Loucy (cell line): ENCODE data around the gene RTN4RL2.

Source experiments
- EZH2phosphoT487 ChIP-seq: fragments of 200-600 bp; IDR thresholded peaks from 2 replicates; pipeline ENCODE4 v1.6.1; 2018; ENCODE audit warnings: antibody characterized with exemption, mild to moderate bottlenecking, moderate library complexity, borderline replicate concordance
- TF ChIP-seq, protein P1 (sequence below): fragments of 200-600 bp; sonication (generic); conservative IDR thresholded peaks from 2 replicates; pipeline ENCODE4 v1.5.1; 2014; ENCODE audit warnings: mild to moderate bottlenecking, antibody characterized with exemption, low read length

DNA sequence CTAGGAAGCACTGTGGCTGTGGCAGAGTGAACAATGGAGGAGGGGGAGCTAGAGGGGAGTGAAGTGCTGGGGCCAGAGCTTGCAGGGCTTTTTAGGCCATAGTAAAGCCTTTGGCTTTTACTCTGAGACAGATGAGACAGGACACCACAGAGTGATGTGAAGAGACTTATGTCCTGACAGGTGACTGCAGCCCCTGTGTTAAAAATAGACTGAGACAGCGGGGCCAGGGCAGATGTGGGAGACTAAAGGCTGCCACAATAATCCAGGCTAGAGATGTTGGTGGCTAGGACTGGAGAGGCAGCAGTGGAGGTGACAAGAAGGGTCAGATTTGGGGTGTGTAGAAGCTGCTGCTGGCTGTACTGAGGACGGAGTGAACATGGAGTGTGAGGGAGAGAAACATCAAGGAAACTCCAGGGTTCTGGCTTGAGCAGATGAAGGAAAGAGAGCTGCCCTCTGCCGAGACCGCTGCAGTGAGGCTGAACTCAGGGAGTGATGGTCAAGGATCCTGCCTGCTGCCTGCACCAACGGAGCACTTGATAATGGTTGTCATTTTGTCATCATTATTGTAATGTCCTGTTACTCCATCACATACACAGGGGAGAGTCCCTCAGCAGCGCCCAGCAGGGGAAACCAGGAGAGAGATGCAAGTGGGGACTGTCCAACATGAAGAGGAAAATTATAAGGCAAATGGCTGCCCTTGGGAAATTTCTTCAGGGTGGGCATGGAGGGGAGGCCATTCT lies 27.8 kb downstream of the RTN4RL2 start:
- TF ChIP-seq, protein P1, sequence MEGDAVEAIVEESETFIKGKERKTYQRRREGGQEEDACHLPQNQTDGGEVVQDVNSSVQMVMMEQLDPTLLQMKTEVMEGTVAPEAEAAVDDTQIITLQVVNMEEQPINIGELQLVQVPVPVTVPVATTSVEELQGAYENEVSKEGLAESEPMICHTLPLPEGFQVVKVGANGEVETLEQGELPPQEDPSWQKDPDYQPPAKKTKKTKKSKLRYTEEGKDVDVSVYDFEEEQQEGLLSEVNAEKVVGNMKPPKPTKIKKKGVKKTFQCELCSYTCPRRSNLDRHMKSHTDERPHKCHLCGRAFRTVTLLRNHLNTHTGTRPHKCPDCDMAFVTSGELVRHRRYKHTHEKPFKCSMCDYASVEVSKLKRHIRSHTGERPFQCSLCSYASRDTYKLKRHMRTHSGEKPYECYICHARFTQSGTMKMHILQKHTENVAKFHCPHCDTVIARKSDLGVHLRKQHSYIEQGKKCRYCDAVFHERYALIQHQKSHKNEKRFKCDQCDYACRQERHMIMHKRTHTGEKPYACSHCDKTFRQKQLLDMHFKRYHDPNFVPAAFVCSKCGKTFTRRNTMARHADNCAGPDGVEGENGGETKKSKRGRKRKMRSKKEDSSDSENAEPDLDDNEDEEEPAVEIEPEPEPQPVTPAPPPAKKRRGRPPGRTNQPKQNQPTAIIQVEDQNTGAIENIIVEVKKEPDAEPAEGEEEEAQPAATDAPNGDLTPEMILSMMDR = no peak
- TF ChIP-seq EZH2phosphoT487 = no peak
